Measurements from ENCODE around the gene CPN1. TPM values are rescaled to one million over a fixed set of nuclear protein-coding genes. Genes with fewer than 3 reads are reported as not detected.

Gene CPN1
- total RNA-seq, 1 donor from 2014 or later: not detected

DNA sequence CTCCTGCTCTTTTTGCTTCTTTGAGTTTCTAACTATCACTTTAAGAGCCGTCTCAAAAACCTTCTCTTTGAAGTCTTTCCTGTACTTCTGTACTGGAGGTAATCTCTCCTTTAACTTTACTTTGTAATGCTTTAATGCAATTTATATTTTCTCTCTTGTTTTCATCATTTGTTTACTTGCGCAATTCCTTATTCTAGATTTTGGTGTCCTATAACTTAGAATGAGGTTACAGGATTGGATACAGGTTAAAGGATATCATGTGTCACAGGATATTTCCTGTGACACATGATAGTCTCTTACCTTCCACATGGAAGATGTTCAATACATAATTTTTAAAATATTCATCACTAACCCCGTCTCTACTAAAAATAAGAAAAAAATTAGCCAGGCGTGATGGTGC, 42.4 kb upstream of the CPN1 start:
- DNase-seq (ENCODE audit: low read depth) (no peak), FAIRE-seq (no peak)
- peaks cover 4% of the 10 kb centered on the region for H3K27me3 Mint-ChIP-seq (ENCODE audit: low read depth, unreplicated experiment)
- H3K4me1 Mint-ChIP-seq (ENCODE audit: low read depth, unreplicated experiment): no peaks in the 10 kb centered on the region
- H3K4me3 Mint-ChIP-seq (ENCODE audit: unreplicated experiment): no peak overlapping the region
- TF ChIP-seq EZH2 (IDR thresholded peaks at IDR 0.05; ENCODE audit: insufficient read depth, low read length) (no peak), CTCF (IDR thresholded peaks at IDR 0.05; ENCODE audit: insufficient read depth, low read depth, low read length) (no peak)
- Histone ChIP-seq H3K9ac (ENCODE audit: low read length) (no peak overlapping the region), H3K4me3 (ENCODE audit: insufficient read depth, low read depth, low read length) (no peak overlapping the region), H3K27me3 (ENCODE audit: insufficient read depth, low read length) (no peaks in the 10 kb centered on the region), H4K20me1 (ENCODE audit: insufficient read depth, low read length) (no peaks in the 10 kb centered on the region), H3K79me2 (ENCODE audit: insufficient read depth, low read length) (no peaks in the 10 kb centered on the region), H3K27ac (ENCODE audit: low read depth, low read length) (no peak overlapping the region), H3K4me1 (ENCODE audit: insufficient read depth, low read length) (no peaks in the 10 kb centered on the region), H3K9me3 (ENCODE audit: insufficient read depth, low read depth, low read length) (no peaks in the 10 kb centered on the region), H2AFZ (ENCODE audit: low read depth, low read length) (no peak overlapping the region), H3K4me2 (ENCODE audit: low read length) (no peak overlapping the region), H3K36me3 (ENCODE audit: insufficient read depth, low read length) (no peaks in the 10 kb centered on the region)
- no peak overlapping the region for H3K27ac Mint-ChIP-seq (ENCODE audit: unreplicated experiment)
- no peaks in the 10 kb centered on the region for H3K36me3 Mint-ChIP-seq (ENCODE audit: low read depth, unreplicated experiment)
- H3K9me3 Mint-ChIP-seq (ENCODE audit: unreplicated experiment): no peaks in the 10 kb centered on the region

DNA sequence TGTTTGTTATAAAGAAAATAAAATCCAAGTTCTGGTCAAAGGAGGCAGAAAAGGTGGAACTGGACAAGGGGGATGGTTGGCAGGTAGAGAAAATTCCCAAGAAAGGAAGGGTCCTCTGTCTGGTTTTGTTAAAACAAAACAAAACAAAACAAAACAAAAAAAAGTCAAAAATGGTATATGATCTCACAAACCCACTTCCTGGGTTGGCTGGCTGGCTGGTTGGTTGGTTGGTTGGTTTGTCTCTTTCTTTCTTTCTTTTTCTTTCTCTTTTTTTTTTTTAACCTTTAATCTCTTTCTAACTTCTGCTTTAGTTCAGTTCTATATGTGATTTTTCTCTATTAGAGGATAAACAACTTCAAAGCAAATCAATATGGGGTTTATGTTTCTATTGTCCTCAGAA, 41.1 kb upstream of the CPN1 start:
- Histone ChIP-seq H4K20me1 (ENCODE audit: insufficient read depth, low read length) (no peaks in the 10 kb centered on the region), H3K9me3 (ENCODE audit: insufficient read depth, low read depth, low read length) (no peaks in the 10 kb centered on the region), H3K27ac (ENCODE audit: low read depth, low read length) (no peak overlapping the region), H3K79me2 (ENCODE audit: insufficient read depth, low read length) (no peaks in the 10 kb centered on the region), H3K4me3 (ENCODE audit: insufficient read depth, low read depth, low read length) (no peak overlapping the region), H3K27me3 (ENCODE audit: insufficient read depth, low read length) (no peaks in the 10 kb centered on the region), H3K4me1 (ENCODE audit: insufficient read depth, low read length) (no peaks in the 10 kb centered on the region), H2AFZ (ENCODE audit: low read depth, low read length) (no peak overlapping the region), H3K4me2 (ENCODE audit: low read length) (no peak overlapping the region), H3K36me3 (ENCODE audit: insufficient read depth, low read length) (no peaks in the 10 kb centered on the region), H3K9ac (ENCODE audit: low read length) (no peak overlapping the region)
- no peak for DNase-seq (ENCODE audit: low read depth)
- TF ChIP-seq EZH2 (IDR thresholded peaks at IDR 0.05; ENCODE audit: insufficient read depth, low read length) (no peak), CTCF (IDR thresholded peaks at IDR 0.05; ENCODE audit: insufficient read depth, low read depth, low read length) (no peak)
- no peak for FAIRE-seq
- peak overlapping the region; percentile 27 for H3K27ac Mint-ChIP-seq (ENCODE audit: unreplicated experiment)
- H3K36me3 Mint-ChIP-seq (ENCODE audit: low read depth, unreplicated experiment): no peaks in the 10 kb centered on the region
- H3K4me1 Mint-ChIP-seq (ENCODE audit: low read depth, unreplicated experiment): no peaks in the 10 kb centered on the region
- H3K9me3 Mint-ChIP-seq (ENCODE audit: unreplicated experiment): no peaks in the 10 kb centered on the region
- no peak overlapping the region for H3K4me3 Mint-ChIP-seq (ENCODE audit: unreplicated experiment)
- H3K27me3 Mint-ChIP-seq (ENCODE audit: low read depth, unreplicated experiment): peaks cover 4% of the 10 kb centered on the region

- DNase-seq (ENCODE audit: low read depth) (no peak), FAIRE-seq (no peak)
- no peak overlapping the region for H3K27ac ChIP-seq (ENCODE audit: low read depth, low read length)
- no peaks in the 10 kb centered on the region for H3K27me3 ChIP-seq (ENCODE audit: insufficient read depth, low read length)
- H4K20me1 ChIP-seq (ENCODE audit: insufficient read depth, low read length): no peaks in the 10 kb centered on the region
- H3K9ac ChIP-seq (ENCODE audit: low read length): no peak overlapping the region
- no peaks in the 10 kb centered on the region for H3K79me2 ChIP-seq (ENCODE audit: insufficient read depth, low read length)
- H3K36me3 ChIP-seq (ENCODE audit: insufficient read depth, low read length): no peaks in the 10 kb centered on the region
- TF ChIP-seq CTCF (IDR thresholded peaks at IDR 0.05; ENCODE audit: insufficient read depth, low read depth, low read length): no peak
- no peak for TF ChIP-seq EZH2 (IDR thresholded peaks at IDR 0.05; ENCODE audit: insufficient read depth, low read length)
- H3K4me1 ChIP-seq (ENCODE audit: insufficient read depth, low read length): no peaks in the 10 kb centered on the region
- H3K4me3 ChIP-seq (ENCODE audit: insufficient read depth, low read depth, low read length): no peak overlapping the region
- no peaks in the 10 kb centered on the region for H3K36me3 Mint-ChIP-seq (ENCODE audit: low read depth, unreplicated experiment)
- no peak overlapping the region for H2AFZ ChIP-seq (ENCODE audit: low read depth, low read length)
- no peak overlapping the region for H3K27ac Mint-ChIP-seq (ENCODE audit: unreplicated experiment)
- no peak overlapping the region for H3K4me3 Mint-ChIP-seq (ENCODE audit: unreplicated experiment)
- peaks cover 3% of the 10 kb centered on the region for H3K27me3 Mint-ChIP-seq (ENCODE audit: low read depth, unreplicated experiment)
- H3K9me3 ChIP-seq (ENCODE audit: insufficient read depth, low read depth, low read length): no peaks in the 10 kb centered on the region
- no peaks in the 10 kb centered on the region for H3K4me1 Mint-ChIP-seq (ENCODE audit: low read depth, unreplicated experiment)
- H3K4me2 ChIP-seq (ENCODE audit: low read length): no peak overlapping the region
- no peaks in the 10 kb centered on the region for H3K9me3 Mint-ChIP-seq (ENCODE audit: unreplicated experiment)
Measured at GRCh38 chr10:100120550-100120949, 38.9 kb upstream of the CPN1 start.
